ENCODE results near the gene RAN. TPM values are rescaled to one million over a fixed set of nuclear protein-coding genes. Genes with fewer than 3 reads are reported as not detected.

RAN gene
- total and polyA plus RNA-seq, 9 of the 15 experiments (the other 6 are each of a cell fraction or from before 2014, with no cell fraction given), result 1,687 to 3,820 (median 2,300) TPM

DNA sequence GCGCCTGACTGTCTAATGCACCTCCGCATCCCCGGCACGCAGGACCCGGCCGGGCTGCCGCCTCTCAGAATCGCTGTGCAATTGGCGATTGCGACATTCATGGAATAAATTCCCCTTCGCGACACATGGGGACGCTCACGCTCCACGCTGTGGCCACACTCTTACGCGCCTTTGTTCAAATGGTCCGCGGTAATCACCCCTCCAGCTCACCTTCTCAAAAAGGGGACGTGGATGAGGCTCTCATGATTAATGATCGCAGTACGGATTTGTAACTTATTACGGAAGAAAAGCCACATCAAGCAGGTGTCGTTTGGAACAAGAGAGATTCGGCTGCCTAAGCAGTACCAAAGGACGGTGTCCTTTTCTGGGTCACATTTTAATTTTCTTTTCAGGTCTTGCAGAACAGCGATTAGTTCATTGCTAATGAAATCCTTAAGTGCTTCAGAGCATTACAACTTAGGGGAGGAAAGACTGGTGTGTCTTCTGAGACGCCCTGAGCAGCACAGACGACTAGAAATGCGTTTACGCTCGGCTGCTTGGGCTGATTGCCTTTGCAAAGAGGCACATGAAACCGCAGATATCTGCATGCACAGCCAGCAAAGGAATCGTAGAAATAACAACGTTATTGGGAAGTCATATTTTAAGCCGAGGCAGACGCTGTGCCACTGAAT is 44.5 kb downstream of the RAN start (continued):
- TF ChIP-seq, protein P1, sequence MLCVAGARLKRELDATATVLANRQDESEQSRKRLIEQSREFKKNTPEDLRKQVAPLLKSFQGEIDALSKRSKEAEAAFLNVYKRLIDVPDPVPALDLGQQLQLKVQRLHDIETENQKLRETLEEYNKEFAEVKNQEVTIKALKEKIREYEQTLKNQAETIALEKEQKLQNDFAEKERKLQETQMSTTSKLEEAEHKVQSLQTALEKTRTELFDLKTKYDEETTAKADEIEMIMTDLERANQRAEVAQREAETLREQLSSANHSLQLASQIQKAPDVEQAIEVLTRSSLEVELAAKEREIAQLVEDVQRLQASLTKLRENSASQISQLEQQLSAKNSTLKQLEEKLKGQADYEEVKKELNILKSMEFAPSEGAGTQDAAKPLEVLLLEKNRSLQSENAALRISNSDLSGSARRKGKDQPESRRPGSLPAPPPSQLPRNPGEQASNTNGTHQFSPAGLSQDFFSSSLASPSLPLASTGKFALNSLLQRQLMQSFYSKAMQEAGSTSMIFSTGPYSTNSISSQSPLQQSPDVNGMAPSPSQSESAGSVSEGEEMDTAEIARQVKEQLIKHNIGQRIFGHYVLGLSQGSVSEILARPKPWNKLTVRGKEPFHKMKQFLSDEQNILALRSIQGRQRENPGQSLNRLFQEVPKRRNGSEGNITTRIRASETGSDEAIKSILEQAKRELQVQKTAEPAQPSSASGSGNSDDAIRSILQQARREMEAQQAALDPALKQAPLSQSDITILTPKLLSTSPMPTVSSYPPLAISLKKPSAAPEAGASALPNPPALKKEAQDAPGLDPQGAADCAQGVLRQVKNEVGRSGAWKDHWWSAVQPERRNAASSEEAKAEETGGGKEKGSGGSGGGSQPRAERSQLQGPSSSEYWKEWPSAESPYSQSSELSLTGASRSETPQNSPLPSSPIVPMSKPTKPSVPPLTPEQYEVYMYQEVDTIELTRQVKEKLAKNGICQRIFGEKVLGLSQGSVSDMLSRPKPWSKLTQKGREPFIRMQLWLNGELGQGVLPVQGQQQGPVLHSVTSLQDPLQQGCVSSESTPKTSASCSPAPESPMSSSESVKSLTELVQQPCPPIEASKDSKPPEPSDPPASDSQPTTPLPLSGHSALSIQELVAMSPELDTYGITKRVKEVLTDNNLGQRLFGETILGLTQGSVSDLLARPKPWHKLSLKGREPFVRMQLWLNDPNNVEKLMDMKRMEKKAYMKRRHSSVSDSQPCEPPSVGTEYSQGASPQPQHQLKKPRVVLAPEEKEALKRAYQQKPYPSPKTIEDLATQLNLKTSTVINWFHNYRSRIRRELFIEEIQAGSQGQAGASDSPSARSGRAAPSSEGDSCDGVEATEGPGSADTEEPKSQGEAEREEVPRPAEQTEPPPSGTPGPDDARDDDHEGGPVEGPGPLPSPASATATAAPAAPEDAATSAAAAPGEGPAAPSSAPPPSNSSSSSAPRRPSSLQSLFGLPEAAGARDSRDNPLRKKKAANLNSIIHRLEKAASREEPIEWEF (CRISPR knock-in tag; IDR thresholded peaks at IDR 0.05), result no peak
- TF ChIP-seq POLR2G (IDR thresholded peaks at IDR 0.05; ENCODE audit: low read depth, low read length) (no peak), LEF1 (IDR thresholded peaks at IDR 0.05) (no peak), SPI1 (IDR thresholded peaks at IDR 0.05; ENCODE audit: borderline replicate concordance, low read depth, low read length) (no peak), DDX20 (tag; IDR thresholded peaks at IDR 0.05; ENCODE audit: low read depth) (no peak), HIVEP1 (CRISPR knock-in tag; IDR thresholded peaks at IDR 0.05) (no peak), FOXJ3 (CRISPR knock-in tag; IDR thresholded peaks at IDR 0.05) (no peak), NFIX (CRISPR knock-in tag; IDR thresholded peaks at IDR 0.05; ENCODE audit: low read depth) (no peak)
- TF ChIP-seq, protein P2, sequence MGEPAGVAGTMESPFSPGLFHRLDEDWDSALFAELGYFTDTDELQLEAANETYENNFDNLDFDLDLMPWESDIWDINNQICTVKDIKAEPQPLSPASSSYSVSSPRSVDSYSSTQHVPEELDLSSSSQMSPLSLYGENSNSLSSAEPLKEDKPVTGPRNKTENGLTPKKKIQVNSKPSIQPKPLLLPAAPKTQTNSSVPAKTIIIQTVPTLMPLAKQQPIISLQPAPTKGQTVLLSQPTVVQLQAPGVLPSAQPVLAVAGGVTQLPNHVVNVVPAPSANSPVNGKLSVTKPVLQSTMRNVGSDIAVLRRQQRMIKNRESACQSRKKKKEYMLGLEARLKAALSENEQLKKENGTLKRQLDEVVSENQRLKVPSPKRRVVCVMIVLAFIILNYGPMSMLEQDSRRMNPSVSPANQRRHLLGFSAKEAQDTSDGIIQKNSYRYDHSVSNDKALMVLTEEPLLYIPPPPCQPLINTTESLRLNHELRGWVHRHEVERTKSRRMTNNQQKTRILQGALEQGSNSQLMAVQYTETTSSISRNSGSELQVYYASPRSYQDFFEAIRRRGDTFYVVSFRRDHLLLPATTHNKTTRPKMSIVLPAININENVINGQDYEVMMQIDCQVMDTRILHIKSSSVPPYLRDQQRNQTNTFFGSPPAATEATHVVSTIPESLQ (CRISPR knock-in tag; IDR thresholded peaks at IDR 0.05), result no peak; the same call in 1 of the 2 replicates
- TF ChIP-seq, protein P3, sequence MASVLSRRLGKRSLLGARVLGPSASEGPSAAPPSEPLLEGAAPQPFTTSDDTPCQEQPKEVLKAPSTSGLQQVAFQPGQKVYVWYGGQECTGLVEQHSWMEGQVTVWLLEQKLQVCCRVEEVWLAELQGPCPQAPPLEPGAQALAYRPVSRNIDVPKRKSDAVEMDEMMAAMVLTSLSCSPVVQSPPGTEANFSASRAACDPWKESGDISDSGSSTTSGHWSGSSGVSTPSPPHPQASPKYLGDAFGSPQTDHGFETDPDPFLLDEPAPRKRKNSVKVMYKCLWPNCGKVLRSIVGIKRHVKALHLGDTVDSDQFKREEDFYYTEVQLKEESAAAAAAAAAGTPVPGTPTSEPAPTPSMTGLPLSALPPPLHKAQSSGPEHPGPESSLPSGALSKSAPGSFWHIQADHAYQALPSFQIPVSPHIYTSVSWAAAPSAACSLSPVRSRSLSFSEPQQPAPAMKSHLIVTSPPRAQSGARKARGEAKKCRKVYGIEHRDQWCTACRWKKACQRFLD (CRISPR knock-in tag; IDR thresholded peaks at IDR 0.05), result no peak
- TF ChIP-seq, protein P4, sequence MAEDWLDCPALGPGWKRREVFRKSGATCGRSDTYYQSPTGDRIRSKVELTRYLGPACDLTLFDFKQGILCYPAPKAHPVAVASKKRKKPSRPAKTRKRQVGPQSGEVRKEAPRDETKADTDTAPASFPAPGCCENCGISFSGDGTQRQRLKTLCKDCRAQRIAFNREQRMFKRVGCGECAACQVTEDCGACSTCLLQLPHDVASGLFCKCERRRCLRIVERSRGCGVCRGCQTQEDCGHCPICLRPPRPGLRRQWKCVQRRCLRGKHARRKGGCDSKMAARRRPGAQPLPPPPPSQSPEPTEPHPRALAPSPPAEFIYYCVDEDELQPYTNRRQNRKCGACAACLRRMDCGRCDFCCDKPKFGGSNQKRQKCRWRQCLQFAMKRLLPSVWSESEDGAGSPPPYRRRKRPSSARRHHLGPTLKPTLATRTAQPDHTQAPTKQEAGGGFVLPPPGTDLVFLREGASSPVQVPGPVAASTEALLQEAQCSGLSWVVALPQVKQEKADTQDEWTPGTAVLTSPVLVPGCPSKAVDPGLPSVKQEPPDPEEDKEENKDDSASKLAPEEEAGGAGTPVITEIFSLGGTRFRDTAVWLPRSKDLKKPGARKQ (CRISPR knock-in tag; IDR thresholded peaks at IDR 0.05), result peak; percentile 71
- TF ChIP-seq, protein P5, sequence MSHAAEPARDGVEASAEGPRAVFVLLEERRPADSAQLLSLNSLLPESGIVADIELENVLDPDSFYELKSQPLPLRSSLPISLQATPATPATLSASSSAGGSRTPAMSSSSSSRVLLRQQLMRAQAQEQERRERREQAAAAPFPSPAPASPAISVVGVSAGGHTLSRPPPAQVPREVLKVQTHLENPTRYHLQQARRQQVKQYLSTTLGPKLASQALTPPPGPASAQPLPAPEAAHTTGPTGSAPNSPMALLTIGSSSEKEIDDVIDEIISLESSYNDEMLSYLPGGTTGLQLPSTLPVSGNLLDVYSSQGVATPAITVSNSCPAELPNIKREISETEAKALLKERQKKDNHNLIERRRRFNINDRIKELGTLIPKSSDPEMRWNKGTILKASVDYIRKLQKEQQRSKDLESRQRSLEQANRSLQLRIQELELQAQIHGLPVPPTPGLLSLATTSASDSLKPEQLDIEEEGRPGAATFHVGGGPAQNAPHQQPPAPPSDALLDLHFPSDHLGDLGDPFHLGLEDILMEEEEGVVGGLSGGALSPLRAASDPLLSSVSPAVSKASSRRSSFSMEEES (CRISPR knock-in tag; IDR thresholded peaks at IDR 0.05), result no peak
- TF ChIP-seq, protein P6, sequence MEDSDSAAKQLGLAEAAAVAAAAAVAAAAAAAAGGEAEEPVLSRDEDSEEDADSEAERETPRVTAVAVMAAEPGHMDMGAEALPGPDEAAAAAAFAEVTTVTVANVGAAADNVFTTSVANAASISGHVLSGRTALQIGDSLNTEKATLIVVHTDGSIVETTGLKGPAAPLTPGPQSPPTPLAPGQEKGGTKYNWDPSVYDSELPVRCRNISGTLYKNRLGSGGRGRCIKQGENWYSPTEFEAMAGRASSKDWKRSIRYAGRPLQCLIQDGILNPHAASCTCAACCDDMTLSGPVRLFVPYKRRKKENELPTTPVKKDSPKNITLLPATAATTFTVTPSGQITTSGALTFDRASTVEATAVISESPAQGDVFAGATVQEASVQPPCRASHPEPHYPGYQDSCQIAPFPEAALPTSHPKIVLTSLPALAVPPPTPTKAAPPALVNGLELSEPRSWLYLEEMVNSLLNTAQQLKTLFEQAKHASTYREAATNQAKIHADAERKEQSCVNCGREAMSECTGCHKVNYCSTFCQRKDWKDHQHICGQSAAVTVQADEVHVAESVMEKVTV (CRISPR knock-in tag; IDR thresholded peaks at IDR 0.05), result peak; percentile 95

All from K562 (cell line).